Measurements from ENCODE around the gene APOC4. TPM values are rescaled to one million over a fixed set of nuclear protein-coding genes. Genes with fewer than 3 reads are reported as not detected.
A peak's percentile ranks its signal among the peaks of the same experiment; 100 is the strongest.
"Not testable (repeated sequence)": the region's sequence is repeated elsewhere in the genome, so short reads cannot be mapped to it uniquely, and the experiment has no call there.

Gene APOC4
- total RNA-seq, 1 experiment from 2014 or later: not detected

- H3K4me1 Mint-ChIP-seq (ENCODE audit: insufficient read depth, unreplicated experiment): peaks cover 8% of the 10 kb centered on the region
- H3K36me3 Mint-ChIP-seq (ENCODE audit: insufficient read depth, unreplicated experiment): peaks cover 5% of the 10 kb centered on the region
- no peak for DNase-seq (ENCODE audit: unreplicated experiment)
- H3K4me3 Mint-ChIP-seq (ENCODE audit: unreplicated experiment): no peak overlapping the region
- BruUV-seq (replicated peaks): no TSS peak
- H3K27ac Mint-ChIP-seq (ENCODE audit: low read depth, unreplicated experiment): peak overlapping the region; percentile 61
- CTCF ChIA-PET: interaction anchor here (1.0 to 2.3 kb wide), 3 partner anchors 21 to 41 kb away, joined by 3 to 7 read pairs (median 6); no protein-coding TSS in a partner anchor
- H3K9me3 Mint-ChIP-seq (ENCODE audit: unreplicated experiment): no peaks in the 10 kb centered on the region
- intact Hi-C loops (cut with micrococcal nuclease): no loop called here
- no peak for TF ChIP-seq CTCF (IDR thresholded peaks at IDR 0.05; ENCODE audit: unreplicated experiment)
- POLR2A ChIA-PET: no interaction called here
- H3K27me3 Mint-ChIP-seq (ENCODE audit: insufficient read depth, unreplicated experiment): peaks cover 25% of the 10 kb centered on the region
These were observed 16.7 kb upstream of the APOC4 start for GRCh38 chr19:44925114-44925891.

- H3K27me3 Mint-ChIP-seq (ENCODE audit: insufficient read depth, unreplicated experiment): peaks cover 25% of the 10 kb centered on the region
- not testable (repeated sequence) for BruUV-seq (replicated peaks)
- POLR2A ChIA-PET: interaction anchor here (0.6 kb wide), 2 partner anchors 25 to 27 kb away, joined by 3 read pairs; no protein-coding TSS in a partner anchor
These were observed 15.6 kb upstream of the APOC4 start for GRCh38 chr19:44926245-44927077.

GRCh38 chr19:44927746-44928145 is 14.3 kb upstream of the APOC4 start:
- intact Hi-C loops (cut with micrococcal nuclease): no loop called here

More at GRCh38 chr19:44926245-44927077, 15.6 kb upstream of the APOC4 start:
- H3K36me3 Mint-ChIP-seq (ENCODE audit: insufficient read depth, unreplicated experiment); DNase-seq (ENCODE audit: unreplicated experiment); H3K9me3 Mint-ChIP-seq (ENCODE audit: unreplicated experiment); intact Hi-C loops (cut with micrococcal nuclease); H3K4me1 Mint-ChIP-seq (ENCODE audit: insufficient read depth, unreplicated experiment); H3K27ac Mint-ChIP-seq (ENCODE audit: low read depth, unreplicated experiment); H3K4me3 Mint-ChIP-seq (ENCODE audit: unreplicated experiment): not testable (repeated sequence)
- CTCF ChIA-PET: interaction anchor here (1.0 to 2.3 kb wide), 3 partner anchors 22 to 40 kb away, joined by 3 to 7 read pairs (median 6); no protein-coding TSS in a partner anchor

DNA sequence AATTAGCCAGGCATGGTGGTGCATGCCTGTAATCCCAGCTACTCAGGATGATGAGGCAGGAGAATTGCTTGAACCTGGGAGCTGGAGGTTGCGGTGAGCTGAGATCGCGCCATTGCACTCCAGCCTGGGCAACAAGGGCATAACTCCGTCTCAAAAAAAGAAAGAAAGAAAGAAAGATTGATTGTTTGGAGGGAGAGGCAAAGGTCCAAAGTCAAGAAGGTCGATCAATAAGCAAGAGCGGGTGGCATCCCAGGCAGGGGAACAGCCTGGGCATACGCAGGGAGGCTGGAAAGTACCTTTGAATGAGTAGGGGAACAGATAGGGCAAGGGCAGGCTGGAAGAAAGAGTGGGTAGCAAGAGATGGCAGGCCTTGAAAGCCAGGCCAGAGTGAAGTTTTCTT is 11.9 kb upstream of the APOC4 start:
- H3K4me1 Mint-ChIP-seq (ENCODE audit: insufficient read depth, unreplicated experiment): peaks cover 6% of the 10 kb centered on the region
- no peak overlapping the region for H3K4me3 Mint-ChIP-seq (ENCODE audit: unreplicated experiment)
- CTCF ChIA-PET: interaction anchor here (0.6 kb wide), 1 partner anchor 136 kb away, joined by 3 read pairs; no protein-coding TSS in a partner anchor
- H3K9me3 Mint-ChIP-seq (ENCODE audit: unreplicated experiment): no peaks in the 10 kb centered on the region
- POLR2A ChIA-PET: no interaction called here
- peaks cover 25% of the 10 kb centered on the region for H3K27me3 Mint-ChIP-seq (ENCODE audit: insufficient read depth, unreplicated experiment)
- no peak overlapping the region for H3K27ac Mint-ChIP-seq (ENCODE audit: low read depth, unreplicated experiment)
- peaks cover 5% of the 10 kb centered on the region for H3K36me3 Mint-ChIP-seq (ENCODE audit: insufficient read depth, unreplicated experiment)
- intact Hi-C loops (cut with micrococcal nuclease): no loop called here
- DNase-seq (ENCODE audit: unreplicated experiment): no peak
- no TSS peak for BruUV-seq (replicated peaks)
- TF ChIP-seq CTCF (IDR thresholded peaks at IDR 0.05; ENCODE audit: unreplicated experiment): no peak

More at GRCh38 chr19:44927746-44928145, 14.3 kb upstream of the APOC4 start:
- ChIA-PET CTCF (no interaction called here), POLR2A (no interaction called here)
- H3K27me3 Mint-ChIP-seq (ENCODE audit: insufficient read depth, unreplicated experiment): peaks cover 25% of the 10 kb centered on the region
- no peak overlapping the region for H3K27ac Mint-ChIP-seq (ENCODE audit: low read depth, unreplicated experiment)
- no peak for TF ChIP-seq CTCF (IDR thresholded peaks at IDR 0.05; ENCODE audit: unreplicated experiment)
- H3K36me3 Mint-ChIP-seq (ENCODE audit: insufficient read depth, unreplicated experiment): peaks cover 5% of the 10 kb centered on the region
- BruUV-seq (replicated peaks): no TSS peak
- no peaks in the 10 kb centered on the region for H3K9me3 Mint-ChIP-seq (ENCODE audit: unreplicated experiment)
- peak; percentile 48 for DNase-seq (ENCODE audit: unreplicated experiment)
- H3K4me3 Mint-ChIP-seq (ENCODE audit: unreplicated experiment): no peak overlapping the region
- H3K4me1 Mint-ChIP-seq (ENCODE audit: insufficient read depth, unreplicated experiment): peaks cover 8% of the 10 kb centered on the region

Data from MCF 10A (cell line).